GM06990 (cell line): Measurements from ENCODE around the gene USP8.

Source experiments
- DNase-seq: peaks from one replicate; pipeline ENCODE4 v3.0.0-alpha.2; 2011; ENCODE audit not compliant: insufficient read length; ENCODE audit errors: extremely low read depth
- H3K27me3 ChIP-seq: replicated peaks from 2 replicates; pipeline ENCODE4 v1.6.0; 2011; ENCODE audit warnings: low read length; ENCODE audit not compliant: control insufficient read depth, insufficient read depth
- H3K36me3 ChIP-seq: 2 replicates; pipeline ENCODE4 v1.5.1; 2011; ENCODE audit warnings: low read length; ENCODE audit not compliant: control insufficient read depth, insufficient read depth
- H3K4me3 ChIP-seq: replicated peaks from 2 replicates; pipeline ENCODE4 v1.5.1; 2011; ENCODE audit warnings: low read depth, mild to moderate bottlenecking, control low read depth, low read length
- TF ChIP-seq, protein P1 (sequence below): IDR thresholded peaks from 2 replicates; pipeline ENCODE4 v1.5.1; 2011; ENCODE audit warnings: low read length, control low read depth, mild to moderate bottlenecking, inconsistent platforms; ENCODE audit not compliant: insufficient read depth, poor library complexity, severe bottlenecking

Gene USP8

DNA sequence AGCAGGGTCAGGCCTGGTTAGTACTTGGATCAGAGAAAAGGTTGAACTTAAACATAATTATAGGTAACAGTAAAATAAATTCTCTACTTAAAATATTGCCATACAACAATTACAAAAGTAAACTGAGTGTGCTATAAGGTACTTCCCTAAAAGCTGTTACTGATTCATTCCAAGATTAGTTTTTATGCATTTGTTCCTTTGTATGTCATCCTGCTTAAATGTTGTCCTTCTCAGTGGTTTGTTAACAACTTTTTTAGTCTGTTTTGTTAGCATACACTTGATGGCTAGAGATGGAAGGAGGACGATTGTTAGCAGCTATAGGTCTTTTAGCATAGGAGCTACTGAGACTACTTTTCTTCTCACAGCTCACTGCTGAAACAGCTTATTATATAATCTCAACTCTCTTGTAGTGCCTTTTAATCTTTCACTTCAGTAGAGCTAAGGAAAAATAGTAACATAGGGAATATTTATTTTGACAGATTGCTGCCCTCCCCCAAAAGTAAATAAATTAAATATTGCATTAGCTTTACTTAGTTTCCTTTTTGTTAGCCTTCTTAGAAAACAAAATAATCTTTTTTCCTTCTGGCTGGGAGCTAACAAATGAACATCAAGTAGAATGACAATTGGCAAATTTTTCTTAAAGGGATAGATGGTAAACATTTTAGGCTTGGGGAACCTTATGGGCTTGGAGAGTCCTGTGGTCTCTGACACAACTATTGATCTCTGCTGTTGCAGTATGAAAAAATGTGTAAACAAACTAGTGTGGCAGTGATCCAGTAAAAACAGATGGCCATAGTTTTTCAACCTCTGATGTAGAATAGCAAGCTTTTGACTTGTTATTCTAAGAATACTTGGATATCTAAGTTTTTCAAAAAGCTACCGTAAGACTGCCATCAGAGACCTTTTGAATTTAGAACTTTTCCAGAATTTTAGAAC is 39.5 kb downstream of the USP8 start:
- DNase-seq: peak; percentile 43
- Histone ChIP-seq H3K4me3 (no peak overlapping the region), H3K27me3 (no peaks in the 10 kb centered on the region), H3K36me3 (peaks cover 8% of the 10 kb centered on the region)
- TF ChIP-seq, protein P1, sequence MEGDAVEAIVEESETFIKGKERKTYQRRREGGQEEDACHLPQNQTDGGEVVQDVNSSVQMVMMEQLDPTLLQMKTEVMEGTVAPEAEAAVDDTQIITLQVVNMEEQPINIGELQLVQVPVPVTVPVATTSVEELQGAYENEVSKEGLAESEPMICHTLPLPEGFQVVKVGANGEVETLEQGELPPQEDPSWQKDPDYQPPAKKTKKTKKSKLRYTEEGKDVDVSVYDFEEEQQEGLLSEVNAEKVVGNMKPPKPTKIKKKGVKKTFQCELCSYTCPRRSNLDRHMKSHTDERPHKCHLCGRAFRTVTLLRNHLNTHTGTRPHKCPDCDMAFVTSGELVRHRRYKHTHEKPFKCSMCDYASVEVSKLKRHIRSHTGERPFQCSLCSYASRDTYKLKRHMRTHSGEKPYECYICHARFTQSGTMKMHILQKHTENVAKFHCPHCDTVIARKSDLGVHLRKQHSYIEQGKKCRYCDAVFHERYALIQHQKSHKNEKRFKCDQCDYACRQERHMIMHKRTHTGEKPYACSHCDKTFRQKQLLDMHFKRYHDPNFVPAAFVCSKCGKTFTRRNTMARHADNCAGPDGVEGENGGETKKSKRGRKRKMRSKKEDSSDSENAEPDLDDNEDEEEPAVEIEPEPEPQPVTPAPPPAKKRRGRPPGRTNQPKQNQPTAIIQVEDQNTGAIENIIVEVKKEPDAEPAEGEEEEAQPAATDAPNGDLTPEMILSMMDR: no peak

DNA sequence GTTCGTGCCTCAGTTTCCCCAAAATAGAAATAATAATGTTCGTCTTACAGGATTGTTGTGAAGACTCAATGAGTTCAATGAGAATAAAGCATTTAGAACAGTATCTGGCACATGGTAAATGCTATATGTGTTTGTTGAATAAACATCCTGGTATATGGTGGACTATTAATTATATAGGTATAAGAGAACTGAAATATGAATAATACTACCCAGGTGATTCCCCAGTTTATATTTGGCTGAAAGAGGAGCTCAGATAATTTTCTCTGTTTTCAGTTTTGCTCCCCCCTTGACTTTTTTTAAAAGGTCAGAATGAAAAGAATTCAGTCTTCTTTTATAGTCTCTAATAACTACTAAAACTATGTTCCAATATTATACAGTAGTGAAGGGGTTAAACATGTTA is 46.9 kb downstream of the USP8 start:
- TF ChIP-seq, protein P1: no peak
- Histone ChIP-seq H3K27me3 (no peaks in the 10 kb centered on the region), H3K4me3 (no peak overlapping the region), H3K36me3 (peaks cover 7% of the 10 kb centered on the region)
- no peak for DNase-seq

GRCh38 chr15:50476143-50476542 is 51.9 kb downstream of the USP8 start:
- Histone ChIP-seq H3K4me3 (no peak overlapping the region), H3K36me3 (peaks cover 4% of the 10 kb centered on the region), H3K27me3 (no peaks in the 10 kb centered on the region)
- no peak for DNase-seq
- TF ChIP-seq, protein P1: no peak

DNA sequence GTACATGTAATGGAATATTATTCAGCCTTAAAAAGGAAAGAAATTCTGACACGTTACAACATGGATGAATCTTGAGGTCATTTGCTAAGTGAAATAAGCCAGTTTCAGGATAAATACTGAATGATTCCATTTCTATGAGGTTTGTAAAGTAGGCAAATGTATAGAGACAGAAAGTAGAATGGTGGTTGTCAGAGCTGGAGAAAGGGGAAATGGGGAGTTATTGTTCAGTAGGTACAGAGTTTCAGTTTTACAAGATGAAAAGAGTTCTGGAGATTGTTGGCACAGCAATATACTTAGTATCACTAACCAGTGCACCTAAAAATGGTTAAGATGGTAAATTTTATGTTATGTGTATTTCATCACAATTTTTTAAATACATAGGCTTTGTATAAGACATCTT is 60.6 kb downstream of the USP8 start:
- TF ChIP-seq, protein P1: no peak
- peak; percentile 42 for DNase-seq
- peaks cover 8% of the 10 kb centered on the region for H3K36me3 ChIP-seq

DNA sequence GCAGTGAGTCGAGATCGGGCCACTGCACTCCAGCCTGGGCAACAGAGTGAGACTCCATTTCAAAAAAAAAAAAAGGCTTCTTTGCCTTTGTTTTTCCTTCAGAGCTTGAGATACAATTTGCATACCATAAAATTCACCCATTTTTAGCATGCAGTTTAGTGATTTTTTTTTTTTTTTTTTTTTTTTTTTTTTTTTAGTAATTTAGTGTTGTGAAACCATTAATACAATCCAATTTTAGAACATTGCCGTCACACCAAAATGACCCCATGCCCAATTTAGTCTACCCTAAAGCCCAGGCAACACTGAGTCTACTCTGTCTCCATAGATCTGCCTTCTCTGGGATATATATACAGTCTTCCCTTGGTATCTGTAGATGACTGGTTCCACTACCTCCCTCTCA is 61.2 kb downstream of the USP8 start:
- H3K36me3 ChIP-seq: peaks cover 8% of the 10 kb centered on the region

More for the DNA sequence above, 60.6 kb downstream of the USP8 start:
- Histone ChIP-seq H3K4me3 (no peak overlapping the region), H3K27me3 (no peaks in the 10 kb centered on the region)

More for the DNA sequence above, 61.2 kb downstream of the USP8 start:
- DNase-seq: no peak
- TF ChIP-seq, protein P1: no peak
- no peaks in the 10 kb centered on the region for H3K27me3 ChIP-seq
- no peak overlapping the region for H3K4me3 ChIP-seq
